CD14-positive monocyte (primary cell): ENCODE results near the gene UNC13C. TPM values are rescaled to one million over a fixed set of nuclear protein-coding genes. Genes with fewer than 3 reads are reported as not detected.
A peak's percentile ranks its signal among the peaks of the same experiment; 100 is the strongest.

Experiments used
- DNase-seq, 3 donors: peaks; one replicate each; pipeline ENCODE4 v3.0.0-alpha.2; 2011 to 2022
- H2AFZ ChIP-seq: 2 replicates; pipeline ENCODE4 v1.6.0; 2012; ENCODE audit warnings: mild to moderate bottlenecking, low read depth, low read length, inconsistent platforms; ENCODE audit not compliant: insufficient read depth, poor library complexity, severe bottlenecking
- H3K27ac ChIP-seq, 2 donors: 1 replicate in 1 of 2; 2 replicates in 1 of 2; pipeline ENCODE4 v1.5.1; 2012 to 2013; ENCODE audit warnings: low read length in 2 of 2, control low read depth in 1 of 2, inconsistent platforms in 1 of 2, low read depth in 1 of 2, mild to moderate bottlenecking in 1 of 2
- H3K27me3 ChIP-seq, 2 donors: one replicate each; pipeline versions ENCODE4 v1.6.0 to v1.6.1; 2011 to 2013; ENCODE audit warnings: low read length in 2 of 2; ENCODE audit not compliant: control insufficient read depth in 2 of 2, insufficient read depth in 2 of 2
- H3K36me3 ChIP-seq, 2 donors: replicated peaks in 1 of 2; 1 replicate in 1 of 2; 2 replicates in 1 of 2; pipeline versions ENCODE4 v1.5.1 to v1.6.1; 2012 to 2013; ENCODE audit warnings: low read length in 2 of 2, control low read depth in 1 of 2, inconsistent platforms in 1 of 2, mild to moderate bottlenecking in 1 of 2; ENCODE audit not compliant: insufficient read depth in 2 of 2, control insufficient read depth in 1 of 2
- H3K4me1 ChIP-seq, 2 donors: 1 replicate in 1 of 2; 2 replicates in 1 of 2; pipeline versions ENCODE4 v1.5.1 to v1.6.1; 2012 to 2013; ENCODE audit warnings: low read length in 2 of 2, control low read depth in 1 of 2, inconsistent platforms in 1 of 2, mild to moderate bottlenecking in 1 of 2, moderate library complexity in 1 of 2; ENCODE audit not compliant: insufficient read depth in 2 of 2, control insufficient read depth in 1 of 2
- H3K4me2 ChIP-seq: replicated peaks from 2 replicates; pipeline ENCODE3; 2012; ENCODE audit warnings: low read length, moderate library complexity, mild to moderate bottlenecking; ENCODE audit not compliant: poor library complexity, severe bottlenecking; ENCODE audit errors: extremely low read depth
- H3K4me3 ChIP-seq, 3 experiments: fragments of 200-600 bp in 1 of 3; sonication (generic) in 1 of 3; replicated peaks in 1 of 3; 1 replicate in 2 of 3; 2 replicates in 1 of 3; pipeline ENCODE4 v1.5.1; 2011 to 2013; ENCODE audit warnings: low read length in 3 of 3, mild to moderate bottlenecking in 3 of 3, control low read depth in 2 of 3, low read depth in 2 of 3, inconsistent platforms in 1 of 3, moderate library complexity in 1 of 3
- H3K79me2 ChIP-seq: 2 replicates; pipeline ENCODE4 v1.6.0; 2012; ENCODE audit warnings: mild to moderate bottlenecking, control low read depth, inconsistent platforms, low read length, moderate library complexity; ENCODE audit not compliant: insufficient read depth
- H3K9ac ChIP-seq: 2 replicates; pipeline ENCODE4 v1.6.0; 2017; ENCODE audit warnings: low read length, mild to moderate bottlenecking; ENCODE audit not compliant: insufficient read depth, poor library complexity, severe bottlenecking
- H3K9me3 ChIP-seq, 2 donors: replicated peaks in 1 of 2; 1 replicate in 1 of 2; 2 replicates in 1 of 2; pipeline versions ENCODE4 v1.5.1 to v1.6.1; 2012 to 2013; ENCODE audit warnings: low read length in 2 of 2, control low read depth in 1 of 2; ENCODE audit not compliant: control insufficient read depth in 1 of 2, insufficient read depth in 1 of 2
- H4K20me1 ChIP-seq: 2 replicates; pipeline ENCODE4 v1.6.0; 2012; ENCODE audit warnings: mild to moderate bottlenecking, low read length, control low read depth, moderate library complexity; ENCODE audit not compliant: insufficient read depth
- H3K27ac Mint-ChIP-seq, 7 donors: one replicate each; pipeline ENCODE4 v1.8.0; 2020; ENCODE audit warnings: mild to moderate bottlenecking in 7 of 7, mixed read lengths in 7 of 7, moderate library complexity in 6 of 7, inconsistent platforms in 2 of 7
- H3K27me3 Mint-ChIP-seq, 3 donors: one replicate each; pipeline ENCODE4 v1.8.0; 2021 to 2022; ENCODE audit warnings: low read depth in 3 of 3, mild to moderate bottlenecking in 3 of 3, mixed read lengths in 3 of 3, moderate library complexity in 3 of 3, inconsistent platforms in 1 of 3
- H3K36me3 Mint-ChIP-seq, 2 donors: one replicate each; pipeline ENCODE4 v1.8.0; 2020; ENCODE audit warnings: mixed read lengths in 2 of 2, inconsistent platforms in 1 of 2, mild to moderate bottlenecking in 1 of 2
- H3K4me1 Mint-ChIP-seq: one replicate; pipeline ENCODE4 v1.8.0; 2020; ENCODE audit warnings: mild to moderate bottlenecking, mixed read lengths
- H3K4me3 Mint-ChIP-seq, 2 donors: one replicate each; pipeline ENCODE4 v1.8.0; 2020; ENCODE audit warnings: mild to moderate bottlenecking in 2 of 2, mixed read lengths in 2 of 2, moderate library complexity in 1 of 2
- H3K9me3 Mint-ChIP-seq, 7 donors: one replicate each; pipeline ENCODE4 v1.8.0; 2020 to 2022; ENCODE audit warnings: mixed read lengths in 7 of 7, mild to moderate bottlenecking in 6 of 7, moderate library complexity in 6 of 7, inconsistent platforms in 2 of 7
- CTCF ChIP-seq: fragments of 200-600 bp; IDR thresholded peaks from one replicate; pipeline ENCODE4 v1.8.0; 2022; ENCODE audit warnings: antibody characterized with exemption, mild to moderate bottlenecking
- WGBS: methylation state at CpG from one replicate; pipeline ENCODE4 v1.1.5; 2013; ENCODE audit warnings: missing lambda C conversion rate; ENCODE audit not compliant: insufficient coverage; 5-methylcytosine and 5-hydroxymethylcytosine counted together
- intact Hi-C, 2 donors: fragments of 100-400 bp; cut with micrococcal nuclease; formaldehyde crosslinking; loops; one replicate each; pipeline versions ENCODE4 v1.15.0 to v1.15.1; 2023
- polyA plus RNA-seq, 3 donors: library from polyadenylated mRNA; depleted of rRNA in 1 of 3; unstranded in 2 of 3; stranded (reverse) in 1 of 3; fragments of 300-500 nt in 2 of 3; fragments of >200 nt in 1 of 3; fragmentation: Illumina TruSeq in 2 of 3; gene quantifications; 1 replicate in 2 of 3; 2 replicates in 1 of 3; pipeline ENCODE4 v1.2.3, GENCODE V29; 2012 to 2021

UNC13C gene
- polyA plus RNA-seq, 3 donors = not detected

GRCh38 chr15:53962646-53963561 is 15.3 kb upstream of the UNC13C start:
- Histone ChIP-seq H3K79me2 (no peaks in the 10 kb centered on the region), H3K27ac (no peak overlapping the region), H4K20me1 (no peaks in the 10 kb centered on the region), H3K36me3 (no peaks in the 10 kb centered on the region), H3K27me3 (no peaks in the 10 kb centered on the region), H3K4me2 (no peak overlapping the region), H2AFZ (no peak overlapping the region), H3K4me3 (no peak overlapping the region), H3K4me1 (no peaks in the 10 kb centered on the region), H3K9me3 (no peaks in the 10 kb centered on the region), H3K9ac (no peak overlapping the region)
- no peak for DNase-seq
- TF ChIP-seq CTCF = peak; percentile 31
- peaks cover 0 to 3% (median 0%) of the 10 kb centered on the region in 3 donors for H3K27me3 Mint-ChIP-seq
- no peaks in the 10 kb centered on the region for H3K9me3 Mint-ChIP-seq
- H3K36me3 Mint-ChIP-seq = no peaks in the 10 kb centered on the region
- H3K4me1 Mint-ChIP-seq = no peaks in the 10 kb centered on the region
- intact Hi-C loops = no loop called here
- no peak overlapping the region for H3K4me3 Mint-ChIP-seq
- WGBS = no CpG with 5 or more reads among the region's 4 CpGs
- no peak overlapping the region for H3K27ac Mint-ChIP-seq

- no peaks in the 10 kb centered on the region for H3K4me1 ChIP-seq
- TF ChIP-seq CTCF = no peak
- no peak overlapping the region for H3K27ac ChIP-seq
- intact Hi-C loops = no loop called here
- no peak overlapping the region for H3K4me3 ChIP-seq
- no peaks in the 10 kb centered on the region for H3K9me3 ChIP-seq
- H3K4me3 Mint-ChIP-seq = no peak overlapping the region
- H3K27me3 Mint-ChIP-seq = peaks cover 0 to 3% (median 0%) of the 10 kb centered on the region in 3 donors
- no peaks in the 10 kb centered on the region for H3K36me3 ChIP-seq
- H3K4me2 ChIP-seq = no peak overlapping the region
- H3K9ac ChIP-seq = no peak overlapping the region
- no peak overlapping the region for H2AFZ ChIP-seq
- no peaks in the 10 kb centered on the region for H3K9me3 Mint-ChIP-seq
- H3K79me2 ChIP-seq = no peaks in the 10 kb centered on the region
- H3K27ac Mint-ChIP-seq = no peak overlapping the region
- H3K4me1 Mint-ChIP-seq = no peaks in the 10 kb centered on the region
- no peak for DNase-seq
- H3K27me3 ChIP-seq = no peaks in the 10 kb centered on the region
- no peaks in the 10 kb centered on the region for H4K20me1 ChIP-seq
- H3K36me3 Mint-ChIP-seq = no peaks in the 10 kb centered on the region
Measured at GRCh38 chr15:53963801-53964200, 14.4 kb upstream of the UNC13C start.
